GM23338 (cell line): ENCODE results near the gene MICALL2. TPM values are rescaled to one million over a fixed set of nuclear protein-coding genes. Genes with fewer than 3 reads are reported as not detected.

ENCODE experiments used
- ATAC-seq: fragments of 200-7000 bp; cut with Tn5 transposase; 3 replicates; pipeline ENCODE4 v1.9.1; 2020
- DNase-seq: peaks from one replicate; pipeline ENCODE4 v3.0.0-alpha.2; 2015; ENCODE audit warnings: low spot score
- H2AFZ ChIP-seq: fragments of 200-600 bp; sonication (generic); 2 replicates; pipeline ENCODE4 v1.8.0; 2016; ENCODE audit warnings: antibody characterized with exemption, mild to moderate bottlenecking, moderate library complexity
- H3F3A ChIP-seq: fragments of 200-600 bp; sonication (generic); replicated peaks from 2 replicates; pipeline ENCODE4 v1.8.0; 2017; ENCODE audit warnings: antibody characterized with exemption, mixed run types, low read depth
- H3K27ac ChIP-seq: fragments of 200-600 bp; sonication (generic); 2 replicates; pipeline ENCODE4 v1.6.1; 2016; ENCODE audit warnings: low read depth
- H3K27me3 ChIP-seq: fragments of 200-600 bp; sonication (generic); 2 replicates; pipeline ENCODE4 v1.8.0; 2016; ENCODE audit warnings: mild to moderate bottlenecking, mixed run types, moderate library complexity; ENCODE audit not compliant: insufficient read depth
- H3K36me3 ChIP-seq: fragments of 200-600 bp; sonication (generic); 2 replicates; pipeline ENCODE4 v1.8.0; 2016; ENCODE audit warnings: mild to moderate bottlenecking; ENCODE audit not compliant: insufficient read depth
- H3K4me1 ChIP-seq: fragments of 200-600 bp; sonication (generic); 2 replicates; pipeline ENCODE4 v1.8.0; 2016; ENCODE audit warnings: mild to moderate bottlenecking, moderate library complexity; ENCODE audit not compliant: insufficient read depth
- H3K4me2 ChIP-seq: fragments of 200-600 bp; sonication (generic); 2 replicates; pipeline ENCODE4 v1.7.1; 2017; ENCODE audit warnings: mixed run types
- H3K4me3 ChIP-seq: fragments of 200-600 bp; sonication (generic); 2 replicates; pipeline ENCODE4 v1.6.1; 2016; ENCODE audit warnings: mixed run types
- H3K79me2 ChIP-seq: fragments of 200-600 bp; sonication (generic); replicated peaks from 2 replicates; pipeline ENCODE4 v1.8.0; 2017; ENCODE audit warnings: mild to moderate bottlenecking; ENCODE audit not compliant: insufficient read depth
- H3K9me2 ChIP-seq: fragments of 200-600 bp; sonication (generic); 2 replicates; pipeline ENCODE4 v1.8.0; 2017; ENCODE audit not compliant: insufficient read depth
- H4K20me1 ChIP-seq: fragments of 200-600 bp; sonication (generic); replicated peaks from 2 replicates; pipeline ENCODE4 v1.8.0; 2017; ENCODE audit warnings: mild to moderate bottlenecking; ENCODE audit not compliant: insufficient read depth
- H3K27ac Mint-ChIP-seq: 2 replicates; pipeline ENCODE4 v1.8.0; 2020; ENCODE audit warnings: inconsistent platforms, mild to moderate bottlenecking, moderate library complexity, mixed read lengths
- H3K27me3 Mint-ChIP-seq: 3 replicates; pipeline ENCODE4 v1.8.0; 2022; ENCODE audit warnings: low read depth, mild to moderate bottlenecking, moderate library complexity, mixed read lengths, inconsistent platforms; ENCODE audit not compliant: insufficient read depth, poor library complexity
- H3K36me3 Mint-ChIP-seq: 3 replicates; pipeline ENCODE4 v1.8.0; 2021; ENCODE audit warnings: low read depth, mild to moderate bottlenecking, inconsistent platforms, moderate library complexity, mixed read lengths
- H3K4me1 Mint-ChIP-seq: 3 replicates; pipeline ENCODE4 v1.8.0; 2020; ENCODE audit warnings: mild to moderate bottlenecking, inconsistent platforms, mixed read lengths
- H3K4me3 Mint-ChIP-seq: 3 replicates; pipeline ENCODE4 v1.8.0; 2021; ENCODE audit warnings: moderate library complexity, mild to moderate bottlenecking, inconsistent platforms, mixed read lengths
- H3K9me3 Mint-ChIP-seq: 3 replicates; pipeline ENCODE4 v1.8.0; 2020; ENCODE audit warnings: moderate library complexity, mild to moderate bottlenecking, inconsistent platforms, mixed read lengths
- CTCF ChIP-seq, 2 experiments: fragments of 200-600 bp in 1 of 2; sonication (generic) in 1 of 2; conservative IDR thresholded peaks; 2 replicates each; pipeline versions ENCODE4 v1.5.1 to v1.6.1; 2016 to 2017; ENCODE audit warnings: antibody characterized with exemption in 2 of 2, low read depth in 2 of 2, mild to moderate bottlenecking in 2 of 2, moderate library complexity in 1 of 2
- POLR2AphosphoS5 ChIP-seq: IDR thresholded peaks from 2 replicates; pipeline ENCODE4 v1.6.1; 2016; ENCODE audit warnings: antibody characterized with exemption, low read depth
- ZNF462 ChIP-seq: fragments of 250-450 bp; sonication (Bioruptor Pico); IDR thresholded peaks from 2 replicates; pipeline ENCODE4 v1.5.0; 2020; ENCODE audit warnings: mild to moderate bottlenecking, moderate library complexity
- polyA plus RNA-seq: library from polyadenylated mRNA; unstranded; fragments of >200 nt; fragmentation: Nextera tagmentation; extraction: Ambion mirVana; gene quantifications from 2 replicates; pipeline ENCODE4 v1.2.1, GENCODE V29; 2016
- total RNA-seq: library from RNA; depleted of rRNA; stranded (reverse); fragments of >200 nt; shearing (Covaris generic); gene quantifications from 2 replicates; pipeline ENCODE4 v1.2.3, GENCODE V29; 2014

Gene MICALL2
- total and polyA plus RNA-seq, 2 experiments from 2014 or later = 7.0 to 13.0 TPM

- TF ChIP-seq ZNF462 (CRISPR knock-in tag) = no peak
Measured at GRCh38 chr7:1440620-1441019, 18.6 kb downstream of the MICALL2 start (continued).

GRCh38 chr7:1439373-1440363 is 19.6 kb downstream of the MICALL2 start:
- no peaks in the 10 kb centered on the region for H4K20me1 ChIP-seq
- peaks cover 4% of the 10 kb centered on the region for H3K27me3 Mint-ChIP-seq
- TF ChIP-seq CTCF (conservative IDR thresholded peaks at IDR 0.05; ENCODE audit: low read depth in 2 of 2) (peak in 1 of 2 experiments; percentile 23; a peak in 2 of 4 replicates), POLR2AphosphoS5 (no peak)
- H3K36me3 ChIP-seq = no peaks in the 10 kb centered on the region
- H3K27me3 ChIP-seq = no peaks in the 10 kb centered on the region
- peaks cover 7% of the 10 kb centered on the region; the same call in 1 of the 2 replicates for H3F3A ChIP-seq
- no peak overlapping the region for H2AFZ ChIP-seq
- H3K4me3 Mint-ChIP-seq = no peak overlapping the region
- H3K27ac ChIP-seq = peak overlapping the region; percentile 6; the same call in 1 of the 2 replicates
- H3K79me2 ChIP-seq = no peaks in the 10 kb centered on the region
- H3K4me2 ChIP-seq = no peak overlapping the region
- peaks cover 2% of the 10 kb centered on the region; the same call in 1 of the 3 replicates for H3K4me1 Mint-ChIP-seq
- DNase-seq = no peak
- H3K36me3 Mint-ChIP-seq = no peaks in the 10 kb centered on the region
- no peak overlapping the region for H3K4me3 ChIP-seq
- H3K4me1 ChIP-seq = no peaks in the 10 kb centered on the region
- H3K9me3 Mint-ChIP-seq = no peaks in the 10 kb centered on the region; the same call in 2 of the 3 replicates
- H3K27ac Mint-ChIP-seq = no peak overlapping the region
- ATAC-seq = no peak
- H3K9me2 ChIP-seq = no peaks in the 10 kb centered on the region
